Measurements from ENCODE around the gene IL1RAPL2. TPM values are rescaled to one million over a fixed set of nuclear protein-coding genes. Genes with fewer than 3 reads are reported as not detected.

IL1RAPL2 gene
- total RNA-seq, 1 donor from 2014 or later, result not detected

- H3K27me3 ChIP-seq (ENCODE audit: control insufficient read depth, insufficient read depth, low read length), result no peaks in the 10 kb centered on the region
- TF ChIP-seq CTCF (IDR thresholded peaks at IDR 0.05; ENCODE audit: insufficient read depth, low read length, severe bottlenecking), result no peak
- no peak for DNase-seq (ENCODE audit: low read depth)
- no peak for FAIRE-seq
- H3K4me3 ChIP-seq (ENCODE audit: low read depth, low read length), result no peak overlapping the region
- no peaks in the 10 kb centered on the region for H3K36me3 ChIP-seq (ENCODE audit: control insufficient read depth, insufficient read depth, low read length)
These were observed 858.7 kb downstream of the IL1RAPL2 start for GRCh38 chrX:105424729-105425128.

- H3K36me3 ChIP-seq (ENCODE audit: control insufficient read depth, insufficient read depth, low read length), result no peaks in the 10 kb centered on the region
- FAIRE-seq (no peak), DNase-seq (ENCODE audit: low read depth) (no peak)
- no peaks in the 10 kb centered on the region for H3K27me3 ChIP-seq (ENCODE audit: control insufficient read depth, insufficient read depth, low read length)
- TF ChIP-seq CTCF (IDR thresholded peaks at IDR 0.05; ENCODE audit: insufficient read depth, low read length, severe bottlenecking), result no peak
- H3K4me3 ChIP-seq (ENCODE audit: low read depth, low read length), result no peak overlapping the region
These were observed 885.4 kb downstream of the IL1RAPL2 start for GRCh38 chrX:105451401-105451800.

GRCh38 chrX:105458846-105459245, 892.8 kb downstream of the IL1RAPL2 start:
- FAIRE-seq (no peak), DNase-seq (ENCODE audit: low read depth) (no peak)
- no peaks in the 10 kb centered on the region for H3K27me3 ChIP-seq (ENCODE audit: control insufficient read depth, insufficient read depth, low read length)

GRCh38 chrX:105460376-105460775, 894.4 kb downstream of the IL1RAPL2 start:
- FAIRE-seq (no peak), DNase-seq (ENCODE audit: low read depth) (peak; percentile 43)
- TF ChIP-seq CTCF (IDR thresholded peaks at IDR 0.05; ENCODE audit: insufficient read depth, low read length, severe bottlenecking), result no peak

More at GRCh38 chrX:105458846-105459245, 892.8 kb downstream of the IL1RAPL2 start:
- no peak for TF ChIP-seq CTCF (IDR thresholded peaks at IDR 0.05; ENCODE audit: insufficient read depth, low read length, severe bottlenecking)
- no peak overlapping the region for H3K4me3 ChIP-seq (ENCODE audit: low read depth, low read length)
- H3K36me3 ChIP-seq (ENCODE audit: control insufficient read depth, insufficient read depth, low read length), result no peaks in the 10 kb centered on the region

GRCh38 chrX:105461016-105461415, 895.0 kb downstream of the IL1RAPL2 start:
- no peak for FAIRE-seq
- no peak overlapping the region for H3K4me3 ChIP-seq (ENCODE audit: low read depth, low read length)
- TF ChIP-seq CTCF (IDR thresholded peaks at IDR 0.05; ENCODE audit: insufficient read depth, low read length, severe bottlenecking), result no peak
- H3K36me3 ChIP-seq (ENCODE audit: control insufficient read depth, insufficient read depth, low read length), result no peaks in the 10 kb centered on the region
- H3K27me3 ChIP-seq (ENCODE audit: control insufficient read depth, insufficient read depth, low read length), result no peaks in the 10 kb centered on the region
- peak; percentile 71 for DNase-seq (ENCODE audit: low read depth)

More at GRCh38 chrX:105460376-105460775, 894.4 kb downstream of the IL1RAPL2 start:
- Histone ChIP-seq H3K36me3 (ENCODE audit: control insufficient read depth, insufficient read depth, low read length) (no peaks in the 10 kb centered on the region), H3K27me3 (ENCODE audit: control insufficient read depth, insufficient read depth, low read length) (no peaks in the 10 kb centered on the region), H3K4me3 (ENCODE audit: low read depth, low read length) (no peak overlapping the region)

GRCh38 chrX:105462186-105462585, 896.2 kb downstream of the IL1RAPL2 start:
- no peaks in the 10 kb centered on the region for H3K27me3 ChIP-seq (ENCODE audit: control insufficient read depth, insufficient read depth, low read length)
- no peak for TF ChIP-seq CTCF (IDR thresholded peaks at IDR 0.05; ENCODE audit: insufficient read depth, low read length, severe bottlenecking)
- no peak overlapping the region for H3K4me3 ChIP-seq (ENCODE audit: low read depth, low read length)
- H3K36me3 ChIP-seq (ENCODE audit: control insufficient read depth, insufficient read depth, low read length), result no peaks in the 10 kb centered on the region
- no peak for DNase-seq (ENCODE audit: low read depth)
- FAIRE-seq, result no peak
